Ishikawa (cell line): Measurements from ENCODE around the gene KBTBD6.

ENCODE experiments used
- EGR1 ChIP-seq: IDR thresholded peaks from 2 replicates; pipeline ENCODE4 v1.6.1; 2012
- EP300 ChIP-seq: IDR thresholded peaks from 2 replicates; pipeline ENCODE4 v1.6.1; 2012; ENCODE audit warnings: borderline replicate concordance
- RAD21 ChIP-seq: IDR thresholded peaks from 2 replicates; pipeline ENCODE4 v1.6.1; 2012; ENCODE audit warnings: low read depth
- TAF1 ChIP-seq: IDR thresholded peaks from 2 replicates; pipeline ENCODE4 v1.6.1; 2012; ENCODE audit warnings: low read depth, mild to moderate bottlenecking
- TF ChIP-seq, protein P1 (sequence below): IDR thresholded peaks from 2 replicates; pipeline ENCODE4 v1.6.1; 2012

DNA sequence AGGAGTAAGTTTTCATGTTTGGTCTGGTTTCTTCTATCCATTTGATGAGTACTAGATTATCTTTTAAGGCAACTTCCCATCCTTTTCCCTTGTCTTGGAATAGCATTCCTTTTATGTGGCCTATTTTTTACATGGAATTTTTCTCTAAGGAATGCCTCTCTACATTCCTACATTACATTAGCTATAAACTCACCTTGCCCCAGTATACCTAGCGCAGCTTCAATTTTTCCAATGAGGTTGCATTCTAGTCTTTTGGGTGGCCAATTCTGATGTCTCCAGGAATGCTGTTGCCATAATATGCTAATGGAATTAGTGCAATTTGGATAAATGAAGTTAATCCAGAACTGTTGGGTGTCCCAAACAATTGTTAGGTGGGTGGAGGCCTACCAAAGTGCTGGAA is 33.8 kb downstream of the KBTBD6 start:
- TF ChIP-seq EP300: no peak
- TF ChIP-seq, protein P1, sequence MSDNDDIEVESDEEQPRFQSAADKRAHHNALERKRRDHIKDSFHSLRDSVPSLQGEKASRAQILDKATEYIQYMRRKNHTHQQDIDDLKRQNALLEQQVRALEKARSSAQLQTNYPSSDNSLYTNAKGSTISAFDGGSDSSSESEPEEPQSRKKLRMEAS: no peak
- TF ChIP-seq TAF1: no peak
- TF ChIP-seq EGR1: no peak
- TF ChIP-seq RAD21: no peak
